Prostate gland (tissue), 1 donor: ENCODE data around the gene RPL37.

Experiments used
- POLR2A ChIP-seq: fragments of 450-650 bp; IDR thresholded peaks from one replicate; pipeline ENCODE4 v1.6.1; 2016; ENCODE audit warnings: antibody characterized with exemption, mild to moderate bottlenecking
- POLR2AphosphoS5 ChIP-seq: sonication (generic); formaldehyde crosslinking; IDR thresholded peaks from one replicate; pipeline ENCODE4 v1.6.1; 2017; ENCODE audit warnings: antibody characterized with exemption

DNA sequence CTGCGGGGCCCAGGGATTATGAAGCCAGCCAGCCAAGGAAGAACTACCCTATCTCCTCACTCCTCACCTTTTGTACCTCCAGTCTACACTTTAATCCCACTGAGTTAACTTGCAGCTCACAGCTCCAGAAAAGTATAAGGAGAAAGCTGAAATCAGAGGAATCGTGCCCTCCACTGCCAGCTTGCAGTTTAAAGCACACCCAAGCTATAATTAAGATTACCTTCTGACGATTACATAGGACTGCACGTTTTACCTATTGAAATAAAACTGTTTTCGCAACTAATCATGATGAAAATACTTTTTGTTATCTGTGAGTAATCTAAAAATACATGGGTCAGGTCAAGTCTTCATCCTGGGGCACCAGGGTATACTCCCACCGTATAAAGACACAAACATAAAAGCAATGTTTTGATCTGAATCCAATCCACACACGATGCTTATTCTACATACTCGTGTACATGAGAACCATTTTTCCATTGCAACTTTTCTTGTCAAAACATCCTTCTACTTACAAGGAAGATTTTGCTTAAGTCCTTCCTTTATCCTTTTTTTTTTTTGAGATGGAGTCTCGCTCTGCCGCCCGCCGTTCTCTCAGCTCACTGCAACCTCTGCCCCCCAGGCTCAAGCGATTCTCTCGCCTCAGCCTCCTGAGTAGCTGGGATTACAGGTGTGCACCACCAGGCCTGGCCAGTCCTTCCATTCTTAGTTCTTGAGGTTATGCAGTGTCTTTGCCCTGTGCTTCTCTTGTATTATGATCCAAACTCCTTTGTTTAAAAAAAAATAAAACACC, 7.6 kb downstream of the RPL37 start:
- TF ChIP-seq POLR2AphosphoS5 (no peak), POLR2A (no peak)
